ENCODE measurements around the gene NUDT16. TPM values are rescaled to one million over a fixed set of nuclear protein-coding genes. Genes with fewer than 3 reads are reported as not detected.
"Not testable (repeated sequence)": the region's sequence is repeated elsewhere in the genome, so short reads cannot be mapped to it uniquely, and the experiment has no call there.

The NUDT16 gene
- total RNA-seq, 3 donors from 2014 or later: 31.7 to 45.9 (median 39.9) TPM

- H3K4me3 ChIP-seq: no peak overlapping the region
- DNase-seq: no peak
- no peaks in the 10 kb centered on the region for H3K36me3 ChIP-seq (ENCODE audit: low read depth)
- ATAC-seq: peak; percentile 59
- intact Hi-C loops (cut with DNase I, micrococcal nuclease): no loop called here
- H3K4me1 ChIP-seq (ENCODE audit: low read depth): no peaks in the 10 kb centered on the region
- H3K9me3 ChIP-seq: no peaks in the 10 kb centered on the region
- no peak for TF ChIP-seq CTCF (IDR thresholded peaks at IDR 0.05)
Measured at GRCh38 chr3:131370935-131371687, 10.5 kb upstream of the NUDT16 start.

GRCh38 chr3:131371688-131372066 lies 9.9 kb upstream of the NUDT16 start:
- no peaks in the 10 kb centered on the region for H3K9me3 ChIP-seq
- DNase-seq: no peak
- H3K36me3 ChIP-seq (ENCODE audit: low read depth): no peaks in the 10 kb centered on the region
- intact Hi-C loops (cut with DNase I, micrococcal nuclease): no loop called here
- H3K4me1 ChIP-seq (ENCODE audit: low read depth): no peaks in the 10 kb centered on the region
- no peak for TF ChIP-seq CTCF (IDR thresholded peaks at IDR 0.05)
- ATAC-seq: no peak
- no peak overlapping the region for H3K4me3 ChIP-seq

GRCh38 chr3:131374741-131375140 lies 6.8 kb upstream of the NUDT16 start:
- Histone ChIP-seq H3K4me1 (ENCODE audit: low read depth) (no peaks in the 10 kb centered on the region), H3K4me3 (no peak overlapping the region), H3K36me3 (ENCODE audit: low read depth) (no peaks in the 10 kb centered on the region), H3K9me3 (no peaks in the 10 kb centered on the region)
- intact Hi-C loops (cut with DNase I, micrococcal nuclease): no loop called here
- no peak for TF ChIP-seq CTCF (IDR thresholded peaks at IDR 0.05)
- ATAC-seq (no peak), DNase-seq (no peak)

GRCh38 chr3:131380821-131381444 lies 641 bp upstream of the NUDT16 start:
- intact Hi-C loops (cut with DNase I, micrococcal nuclease): loop anchor here in 1 of 2 donors (10.0 kb wide), 1 partner anchor 124 kb away; the partner anchor contains the start of gene MRPL3
- Histone ChIP-seq H3K4me3 (peak overlapping the region; percentile 23), H3K4me1 (ENCODE audit: low read depth) (peaks cover 18% of the 10 kb centered on the region)
- peak; percentile 66 for ATAC-seq
- H3K9me3 ChIP-seq; H3K36me3 ChIP-seq (ENCODE audit: low read depth); DNase-seq: not testable (repeated sequence)

- H3K4me3 ChIP-seq: no peak overlapping the region
- peaks cover 35% of the 10 kb centered on the region for H3K4me1 ChIP-seq (ENCODE audit: low read depth)
- TF ChIP-seq CTCF (IDR thresholded peaks at IDR 0.05): no peak
- H3K36me3 ChIP-seq (ENCODE audit: low read depth): no peaks in the 10 kb centered on the region
- peak; percentile 77 to 85 (median 79) for DNase-seq
- ATAC-seq: peak; percentile 88
- no peaks in the 10 kb centered on the region for H3K9me3 ChIP-seq
- intact Hi-C loops (cut with DNase I, micrococcal nuclease): loop anchor here in 1 of 2 donors (10.0 kb wide), 1 partner anchor 118 kb away; the partner anchor contains the start of gene MRPL3
Measured at GRCh38 chr3:131386429-131387165, 5.0 kb downstream of the NUDT16 start.

Data from mucosa of descending colon (tissue), 3 donors.